Measurements from ENCODE around the gene ONECUT3.

Gene ONECUT3

GRCh38 chr19:1739960-1740629 is 13.2 kb upstream of the ONECUT3 start:
- TF ChIP-seq, protein P1, sequence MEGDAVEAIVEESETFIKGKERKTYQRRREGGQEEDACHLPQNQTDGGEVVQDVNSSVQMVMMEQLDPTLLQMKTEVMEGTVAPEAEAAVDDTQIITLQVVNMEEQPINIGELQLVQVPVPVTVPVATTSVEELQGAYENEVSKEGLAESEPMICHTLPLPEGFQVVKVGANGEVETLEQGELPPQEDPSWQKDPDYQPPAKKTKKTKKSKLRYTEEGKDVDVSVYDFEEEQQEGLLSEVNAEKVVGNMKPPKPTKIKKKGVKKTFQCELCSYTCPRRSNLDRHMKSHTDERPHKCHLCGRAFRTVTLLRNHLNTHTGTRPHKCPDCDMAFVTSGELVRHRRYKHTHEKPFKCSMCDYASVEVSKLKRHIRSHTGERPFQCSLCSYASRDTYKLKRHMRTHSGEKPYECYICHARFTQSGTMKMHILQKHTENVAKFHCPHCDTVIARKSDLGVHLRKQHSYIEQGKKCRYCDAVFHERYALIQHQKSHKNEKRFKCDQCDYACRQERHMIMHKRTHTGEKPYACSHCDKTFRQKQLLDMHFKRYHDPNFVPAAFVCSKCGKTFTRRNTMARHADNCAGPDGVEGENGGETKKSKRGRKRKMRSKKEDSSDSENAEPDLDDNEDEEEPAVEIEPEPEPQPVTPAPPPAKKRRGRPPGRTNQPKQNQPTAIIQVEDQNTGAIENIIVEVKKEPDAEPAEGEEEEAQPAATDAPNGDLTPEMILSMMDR (conservative IDR thresholded peaks at IDR 0.05; ENCODE audit: control insufficient read depth, insufficient read depth, low read depth, low read length) = no peak
- no peak for DNase-seq (ENCODE audit: low read depth)
- no peak overlapping the region for H3K4me3 ChIP-seq (ENCODE audit: control insufficient read depth, low read depth, low read length)

DNA sequence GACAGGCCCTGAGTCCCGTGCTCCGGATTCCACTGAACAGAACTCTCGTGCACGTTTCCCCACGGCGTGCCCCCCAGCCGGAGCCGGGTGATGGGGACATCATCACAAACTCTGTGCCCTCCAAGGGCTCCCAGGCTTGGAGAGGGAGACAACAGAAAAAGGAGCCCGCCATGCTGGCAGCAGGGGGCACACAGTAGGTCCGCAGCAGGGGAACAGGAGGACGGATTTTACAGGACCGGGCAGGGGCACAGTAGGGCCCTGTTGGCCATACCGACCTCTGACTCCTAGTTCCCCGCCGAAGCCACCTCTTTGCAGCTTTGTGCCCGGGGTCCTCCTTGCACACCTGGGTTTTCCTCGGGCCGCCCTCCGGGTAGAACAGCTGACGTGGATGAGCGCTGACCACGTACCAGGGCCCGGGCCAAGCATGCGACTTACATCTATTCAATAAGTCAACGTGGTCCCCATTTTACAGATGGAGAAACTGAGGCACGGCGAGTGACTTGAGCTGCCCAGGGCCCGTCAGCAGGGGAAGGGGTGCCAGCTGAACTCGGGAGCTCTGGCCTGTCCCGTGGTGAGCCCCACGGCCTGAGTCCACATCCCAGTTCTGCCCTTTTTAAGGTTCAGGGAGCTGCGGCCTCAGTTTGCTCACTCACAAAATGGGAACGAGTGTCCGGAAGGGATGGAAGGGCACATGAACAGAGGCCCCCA is 10.2 kb upstream of the ONECUT3 start:
- DNase-seq (ENCODE audit: low read depth) = no peak
- TF ChIP-seq, protein P1 (conservative IDR thresholded peaks at IDR 0.05; ENCODE audit: control insufficient read depth, insufficient read depth, low read depth, low read length) = no peak
- no peak overlapping the region for H3K4me3 ChIP-seq (ENCODE audit: control insufficient read depth, low read depth, low read length)

DNA sequence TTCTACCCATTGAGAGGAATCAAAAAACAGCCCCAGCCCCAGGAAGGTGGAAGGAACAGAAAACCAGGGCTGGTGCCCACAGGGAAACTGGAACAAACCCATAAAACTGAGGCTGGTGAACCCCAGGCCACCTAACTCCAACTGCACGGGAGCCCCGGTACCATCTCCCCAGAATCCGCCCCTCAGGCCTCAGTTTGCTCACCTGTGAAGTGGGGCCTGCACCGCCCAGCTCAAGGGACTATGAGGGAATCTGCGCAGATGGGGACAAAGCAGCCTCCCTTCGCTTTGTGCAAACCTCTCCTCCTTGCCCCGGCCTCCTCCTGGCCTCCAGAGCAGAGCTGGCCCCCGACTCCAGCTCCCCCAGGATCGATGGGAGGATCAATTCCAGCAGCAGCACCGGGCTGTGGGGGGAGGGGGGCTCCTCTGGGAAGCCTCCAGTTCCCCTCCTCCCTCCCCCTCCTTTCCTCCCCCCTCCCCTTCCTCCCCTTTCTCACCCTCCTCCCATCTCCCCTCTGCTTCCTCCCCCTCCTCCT is 9.1 kb upstream of the ONECUT3 start:
- H3K4me3 ChIP-seq (ENCODE audit: control insufficient read depth, low read depth, low read length) = no peak overlapping the region
- TF ChIP-seq, protein P1 (conservative IDR thresholded peaks at IDR 0.05; ENCODE audit: control insufficient read depth, insufficient read depth, low read depth, low read length) = no peak
- DNase-seq (ENCODE audit: low read depth) = no peak

DNA sequence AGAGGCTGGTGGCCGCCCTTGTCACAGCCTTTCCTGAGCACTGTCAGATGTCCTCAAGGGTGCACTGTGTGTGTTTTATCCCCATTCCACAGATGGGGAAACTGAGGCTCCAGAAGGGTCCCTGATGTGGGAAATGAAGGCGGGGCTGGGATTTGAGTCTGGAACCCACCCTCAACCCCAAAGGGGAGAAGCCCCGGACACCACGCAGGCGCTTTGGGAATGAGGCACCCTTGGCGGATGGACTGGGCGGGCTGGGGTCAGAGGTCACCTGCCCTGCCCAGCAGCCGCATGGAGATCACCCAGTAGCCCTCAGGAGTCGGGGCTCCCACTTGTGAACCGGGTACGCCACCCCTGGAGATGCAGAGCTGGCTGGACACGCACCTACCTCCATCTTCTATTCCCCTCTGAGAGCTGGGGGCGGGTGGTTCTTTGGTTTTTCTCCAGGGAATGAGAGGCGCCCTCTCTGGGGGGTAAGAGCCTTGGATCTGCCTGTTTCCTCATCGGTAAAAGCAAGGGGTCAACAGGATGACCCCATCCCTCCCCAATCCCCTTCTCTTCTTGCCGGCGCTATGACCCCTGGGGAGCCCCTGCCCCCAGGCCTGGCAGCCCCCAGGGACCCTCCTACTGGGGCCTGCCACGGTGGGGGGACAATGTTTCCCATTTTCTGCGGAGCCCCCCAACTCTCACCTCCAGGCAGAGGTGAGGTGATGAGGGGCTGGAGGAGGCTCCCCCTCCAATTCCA is 8.3 kb upstream of the ONECUT3 start:
- DNase-seq (ENCODE audit: low read depth) = no peak
- TF ChIP-seq, protein P1 (conservative IDR thresholded peaks at IDR 0.05; ENCODE audit: control insufficient read depth, insufficient read depth, low read depth, low read length) = no peak
- no peak overlapping the region for H3K4me3 ChIP-seq (ENCODE audit: control insufficient read depth, low read depth, low read length)

DNA sequence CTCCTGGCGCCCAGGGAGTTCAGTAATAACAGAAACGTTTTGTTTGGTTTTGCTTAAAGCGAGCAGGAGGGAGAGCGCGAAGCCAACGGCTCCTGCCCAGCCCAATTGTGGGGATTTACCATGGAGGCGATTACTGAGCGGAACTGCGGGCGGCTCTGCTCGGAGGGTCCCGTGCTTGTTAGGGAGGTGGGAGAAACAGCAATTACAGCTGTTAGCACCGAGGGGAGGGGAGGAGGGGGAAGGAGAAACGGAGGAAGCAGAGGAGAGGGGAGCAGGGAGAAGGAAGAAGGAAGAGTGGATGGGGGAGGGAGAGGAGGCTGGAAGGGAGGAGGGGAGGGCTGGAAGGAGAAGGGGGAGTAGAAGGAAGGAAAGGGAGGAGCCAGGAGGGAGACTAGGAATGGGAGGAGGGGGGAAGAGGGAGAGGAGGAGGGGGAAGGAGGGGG is 7.7 kb upstream of the ONECUT3 start:
- DNase-seq (ENCODE audit: low read depth) = no peak
- no peak overlapping the region for H3K4me3 ChIP-seq (ENCODE audit: control insufficient read depth, low read depth, low read length)
- TF ChIP-seq, protein P1 (conservative IDR thresholded peaks at IDR 0.05; ENCODE audit: control insufficient read depth, insufficient read depth, low read depth, low read length) = no peak

DNA sequence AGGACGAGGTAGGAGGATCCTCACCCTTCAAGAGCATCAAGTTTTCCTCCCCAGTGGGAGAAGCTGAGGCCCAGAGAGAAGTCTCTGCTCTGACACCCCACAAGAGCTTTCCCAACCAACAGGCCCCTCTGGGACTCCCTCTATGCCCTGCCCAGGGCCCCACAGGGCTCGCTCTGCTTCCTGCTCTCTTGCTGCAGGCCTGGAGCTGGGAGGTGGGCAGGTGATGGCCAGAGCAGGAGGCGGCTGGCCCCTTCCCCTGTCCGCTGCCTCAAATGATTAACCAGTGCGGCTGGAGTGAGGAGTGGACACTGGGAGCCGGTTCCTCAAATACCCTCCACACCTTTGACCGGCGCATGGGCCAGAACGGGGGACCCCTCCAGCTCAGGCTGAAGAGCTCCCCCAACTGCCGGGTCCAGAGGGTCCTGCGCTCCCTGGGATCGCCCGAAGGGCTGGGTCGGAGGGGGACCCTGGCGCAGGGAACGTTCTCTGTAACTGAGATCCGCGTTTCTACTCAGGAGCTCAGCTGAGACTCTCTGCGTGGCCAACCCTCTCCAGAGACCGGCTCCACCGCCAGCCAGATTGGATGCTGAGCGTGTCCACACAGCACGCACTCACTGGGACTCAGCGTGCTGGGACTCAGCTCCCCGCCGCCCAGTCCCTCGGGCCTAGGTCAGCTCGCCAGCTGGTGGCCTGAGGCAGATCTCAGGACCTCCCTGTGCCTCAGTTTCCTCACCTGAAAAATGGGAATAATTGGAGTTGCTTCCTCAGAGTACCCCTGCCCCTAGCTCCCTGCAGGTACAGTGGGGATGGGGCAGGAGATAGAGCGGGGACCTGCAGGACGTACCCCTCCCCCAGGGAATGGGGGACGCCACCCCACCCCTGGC is 6.7 kb upstream of the ONECUT3 start:
- TF ChIP-seq, protein P1 (conservative IDR thresholded peaks at IDR 0.05; ENCODE audit: control insufficient read depth, insufficient read depth, low read depth, low read length) = no peak
- DNase-seq (ENCODE audit: low read depth) = peak; percentile 15
- H3K4me3 ChIP-seq (ENCODE audit: control insufficient read depth, low read depth, low read length) = no peak overlapping the region

Measured in fibroblast of mammary gland (primary cell).